ENCODE results near the gene PITPNM1. TPM values are rescaled to one million over a fixed set of nuclear protein-coding genes. Genes with fewer than 3 reads are reported as not detected.

The PITPNM1 gene
- total RNA-seq, 2 donors from 2014 or later, result 10.7 to 30.7 TPM

DNA sequence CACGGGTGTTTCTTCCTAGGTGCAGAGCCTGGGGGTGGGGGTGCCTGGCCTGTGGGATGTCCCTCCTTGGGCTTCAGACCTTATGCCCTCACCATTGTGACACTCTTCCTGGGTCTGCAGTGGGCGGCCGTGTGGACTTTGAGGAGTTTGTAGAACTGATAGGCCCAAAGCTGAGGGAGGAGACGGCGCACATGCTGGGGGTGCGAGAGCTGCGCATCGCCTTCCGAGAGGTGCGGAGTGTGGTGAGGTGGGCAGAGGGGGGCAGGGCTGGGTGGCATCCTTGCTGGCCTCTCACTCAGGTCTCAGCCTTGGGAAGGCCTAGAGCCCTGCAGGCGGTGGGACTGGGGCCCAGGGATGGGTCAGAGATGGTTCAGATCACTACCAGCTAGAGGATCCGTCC lies 47.7 kb downstream of the PITPNM1 start:
- TF ChIP-seq, protein P1, sequence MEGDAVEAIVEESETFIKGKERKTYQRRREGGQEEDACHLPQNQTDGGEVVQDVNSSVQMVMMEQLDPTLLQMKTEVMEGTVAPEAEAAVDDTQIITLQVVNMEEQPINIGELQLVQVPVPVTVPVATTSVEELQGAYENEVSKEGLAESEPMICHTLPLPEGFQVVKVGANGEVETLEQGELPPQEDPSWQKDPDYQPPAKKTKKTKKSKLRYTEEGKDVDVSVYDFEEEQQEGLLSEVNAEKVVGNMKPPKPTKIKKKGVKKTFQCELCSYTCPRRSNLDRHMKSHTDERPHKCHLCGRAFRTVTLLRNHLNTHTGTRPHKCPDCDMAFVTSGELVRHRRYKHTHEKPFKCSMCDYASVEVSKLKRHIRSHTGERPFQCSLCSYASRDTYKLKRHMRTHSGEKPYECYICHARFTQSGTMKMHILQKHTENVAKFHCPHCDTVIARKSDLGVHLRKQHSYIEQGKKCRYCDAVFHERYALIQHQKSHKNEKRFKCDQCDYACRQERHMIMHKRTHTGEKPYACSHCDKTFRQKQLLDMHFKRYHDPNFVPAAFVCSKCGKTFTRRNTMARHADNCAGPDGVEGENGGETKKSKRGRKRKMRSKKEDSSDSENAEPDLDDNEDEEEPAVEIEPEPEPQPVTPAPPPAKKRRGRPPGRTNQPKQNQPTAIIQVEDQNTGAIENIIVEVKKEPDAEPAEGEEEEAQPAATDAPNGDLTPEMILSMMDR (IDR thresholded peaks at IDR 0.05), result no peak
- Histone ChIP-seq H3K4me3 (no peak overlapping the region), H3K27me3 (no peaks in the 10 kb centered on the region), H3K4me1 (no peaks in the 10 kb centered on the region), H3K27ac (no peak overlapping the region), H3K9me3 (no peaks in the 10 kb centered on the region), H3K36me3 (no peaks in the 10 kb centered on the region)
- no peak for DNase-seq (ENCODE audit: low spot score)

DNA sequence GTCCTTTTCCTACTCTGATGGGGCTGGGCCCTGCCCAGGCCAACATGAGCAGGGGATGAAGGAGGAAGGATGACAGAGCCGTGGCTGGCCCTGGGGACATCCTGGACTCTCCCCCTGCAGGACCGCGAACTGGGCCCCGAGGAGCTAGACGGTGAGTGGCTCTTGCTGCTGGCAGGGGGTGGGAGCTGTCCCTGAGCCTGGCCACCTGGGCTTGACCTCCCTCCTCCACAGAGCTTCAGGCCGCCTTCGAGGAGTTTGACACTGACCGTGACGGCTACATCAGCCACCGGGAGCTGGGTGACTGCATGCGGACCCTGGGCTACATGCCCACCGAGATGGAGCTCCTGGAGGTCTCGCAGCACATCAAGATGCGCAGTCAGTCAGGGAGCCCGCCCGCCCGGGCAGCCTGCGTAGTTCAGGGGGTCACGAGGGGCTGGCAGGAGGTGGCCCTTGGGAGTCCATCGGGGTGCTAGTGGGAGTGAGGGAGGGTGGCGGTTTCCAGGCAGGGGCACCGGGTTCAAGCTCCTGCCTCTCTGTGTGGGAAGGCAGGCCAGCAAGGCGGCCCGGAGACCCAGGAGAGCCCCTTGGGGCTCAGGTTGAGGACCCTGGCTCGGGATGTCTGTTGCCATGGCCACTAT lies 49.0 kb downstream of the PITPNM1 start:
- H3K27me3 ChIP-seq, result no peaks in the 10 kb centered on the region
- no peak overlapping the region for H3K4me3 ChIP-seq
- no peak for DNase-seq (ENCODE audit: low spot score)
- no peak overlapping the region for H3K27ac ChIP-seq
- TF ChIP-seq, protein P1 (IDR thresholded peaks at IDR 0.05), result no peak
- H3K9me3 ChIP-seq, result no peaks in the 10 kb centered on the region
- H3K4me1 ChIP-seq, result no peaks in the 10 kb centered on the region
- H3K36me3 ChIP-seq, result no peaks in the 10 kb centered on the region

DNA sequence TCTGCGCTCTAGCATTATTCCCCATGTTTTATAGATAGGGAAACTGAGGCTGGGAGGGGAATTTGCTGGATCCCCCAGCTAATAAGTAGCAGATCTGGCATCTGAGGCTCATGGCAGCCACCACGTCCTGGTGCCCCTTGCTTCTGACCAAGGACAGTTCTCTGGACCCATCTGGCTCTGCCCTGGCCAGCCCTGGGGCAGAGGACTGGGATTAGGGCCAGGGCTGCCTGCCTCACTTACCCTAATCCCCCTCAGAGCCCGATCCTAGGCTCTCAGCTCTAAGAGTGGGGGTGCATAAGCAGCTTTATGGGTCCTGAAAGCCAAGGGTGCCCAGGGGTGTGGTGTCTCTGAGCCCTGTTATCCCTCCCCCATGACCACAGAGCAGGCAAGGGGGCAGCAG lies 50.1 kb downstream of the PITPNM1 start, which contains the start of gene CABP4:
CABP4 (plus strand) TSS at position 301 of the 400 bp plus-strand sequence; CDS start at position 371, 70 bp downstream.
- Histone ChIP-seq H3K4me3 (no peak within 1 kb of the TSS), H3K9me3 (no peaks in the 10 kb centered on the region), H3K27ac (no peak within 1 kb of the TSS), H3K27me3 (no peaks in the 10 kb centered on the region), H3K4me1 (no peaks in the 10 kb centered on the region), H3K36me3 (no peaks in the 10 kb centered on the region)
- TF ChIP-seq, protein P1 (IDR thresholded peaks at IDR 0.05), result no peak
- DNase-seq (ENCODE audit: low spot score), result no peak

DNA sequence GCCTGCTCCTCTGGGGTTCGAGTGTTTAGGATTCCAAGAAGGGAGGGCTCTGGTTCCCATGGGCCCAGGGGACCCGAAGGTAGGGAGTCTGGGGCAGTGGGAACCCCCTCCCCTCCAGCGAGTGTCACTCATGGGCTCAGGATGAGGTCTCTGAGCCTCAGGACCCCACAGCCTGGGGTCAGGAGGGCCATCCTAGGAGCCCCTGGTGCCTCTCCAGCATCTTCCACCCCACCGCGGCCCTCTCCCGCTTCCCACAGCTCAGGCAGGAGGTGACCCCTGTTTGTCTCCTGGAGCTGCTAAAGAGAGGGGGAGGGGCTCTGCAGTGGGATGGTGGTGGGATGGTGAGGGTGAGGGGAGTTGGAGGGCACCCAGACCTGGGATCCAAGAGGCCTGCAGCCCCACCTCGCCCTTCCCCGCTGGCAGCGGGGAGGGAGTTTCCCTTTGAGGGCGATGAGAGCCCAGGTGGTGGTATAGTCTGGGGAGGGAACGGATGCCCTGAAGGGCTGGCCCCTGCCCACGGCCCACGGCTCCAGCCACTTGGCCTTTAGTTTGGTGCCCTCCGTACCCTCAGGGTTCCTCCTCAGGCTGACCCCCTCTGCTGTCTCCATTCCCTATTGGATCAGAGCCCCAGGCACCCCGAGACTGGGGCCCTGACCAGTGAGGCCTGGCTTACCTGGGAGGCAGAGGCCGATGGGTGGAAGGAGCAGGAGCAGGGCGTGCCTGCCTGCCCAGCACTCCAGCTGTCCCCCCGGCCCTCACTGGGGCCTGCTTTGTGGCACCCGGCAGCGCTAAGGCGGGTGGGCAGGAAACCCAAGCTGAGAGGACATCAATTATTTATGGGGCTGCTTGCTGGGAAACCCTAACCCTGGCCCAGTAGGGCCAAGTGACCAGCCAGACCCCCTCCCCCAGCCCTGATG lies 51.1 kb downstream of the PITPNM1 start:
- TF ChIP-seq, protein P1 (IDR thresholded peaks at IDR 0.05), result no peak
- H3K27ac ChIP-seq, result no peak overlapping the region
- no peaks in the 10 kb centered on the region for H3K27me3 ChIP-seq
- H3K4me1 ChIP-seq, result no peaks in the 10 kb centered on the region
- DNase-seq (ENCODE audit: low spot score), result no peak
- no peaks in the 10 kb centered on the region for H3K36me3 ChIP-seq
- no peak overlapping the region for H3K4me3 ChIP-seq
- H3K9me3 ChIP-seq, result no peaks in the 10 kb centered on the region

DNA sequence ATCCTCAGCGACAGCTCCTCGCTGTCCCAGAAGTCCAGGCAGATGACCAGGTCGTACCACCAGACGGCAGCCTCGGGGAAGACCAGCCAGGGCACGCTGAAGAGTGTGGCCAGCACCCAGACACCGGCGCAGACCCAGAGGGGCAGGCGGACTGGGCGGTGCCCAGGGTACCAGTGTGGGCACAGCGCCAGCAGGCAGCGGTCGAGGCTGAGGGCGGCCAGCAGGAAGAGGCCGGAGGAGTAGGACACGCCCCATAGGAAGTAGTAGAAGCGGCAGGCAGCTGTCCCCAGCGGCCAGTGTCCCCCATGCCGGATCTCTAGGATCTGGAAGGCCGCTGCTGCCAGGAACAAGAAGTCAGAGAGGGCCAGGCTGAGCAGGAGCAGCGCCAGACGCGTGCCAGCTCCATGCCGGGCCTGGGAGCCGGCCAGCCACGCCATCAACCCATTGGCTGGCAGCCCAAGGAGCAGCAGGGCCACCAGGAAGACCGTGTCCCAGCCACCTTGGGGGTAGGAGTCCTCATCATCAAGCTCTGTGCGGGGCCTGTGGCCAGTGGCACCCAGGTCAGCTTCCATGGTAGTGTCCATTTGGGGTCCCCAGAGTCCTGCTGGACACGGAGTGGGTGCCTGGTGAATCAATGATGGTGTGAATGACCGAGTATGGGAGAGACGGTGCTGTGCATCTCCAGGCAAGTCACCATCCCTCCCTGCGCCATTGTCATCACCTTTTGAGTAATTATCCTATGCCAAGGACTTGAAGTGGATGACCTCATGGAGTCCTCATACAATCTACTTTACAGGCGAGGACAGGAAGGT lies 52.8 kb downstream of the PITPNM1 start, which contains the start of gene GPR152:
GPR152 (minus strand) TSS at position 589 of the 812 bp plus-strand sequence; CDS start at position 584, 5 bp downstream.
- H3K36me3 ChIP-seq, result no peaks in the 10 kb centered on the region
- peak within 1 kb of the TSS in 1 of 2 donors; percentile 18 for H3K27ac ChIP-seq
- H3K27me3 ChIP-seq, result no peaks in the 10 kb centered on the region
- no peak within 1 kb of the TSS for H3K4me3 ChIP-seq
- TF ChIP-seq, protein P1 (IDR thresholded peaks at IDR 0.05), result peak in 1 of 2 donors; percentile 28
- no peak for DNase-seq (ENCODE audit: low spot score)
- H3K4me1 ChIP-seq, result no peaks in the 10 kb centered on the region
- no peaks in the 10 kb centered on the region for H3K9me3 ChIP-seq

Data from right atrium auricular region (tissue), 2 donors.